Gastrocnemius medialis (tissue), 4 donors: ENCODE data around the gene FLT3. TPM values are rescaled to one million over a fixed set of nuclear protein-coding genes. Genes with fewer than 3 reads are reported as not detected.

Experiments used
- ATAC-seq, 2 donors: fragments of 150-250 bp; one replicate each; pipeline ENCODE4 v1.9.1; 2016
- DNase-seq, 2 donors: peaks; one replicate each; pipeline ENCODE4 v3.0.0-alpha.2; 2019
- H3K27ac ChIP-seq, 4 donors: fragments of 200-600 bp; sonication (generic); 1 replicate in 1 of 4; 2 replicates in 3 of 4; pipeline ENCODE4 v1.5.1; 2016 to 2018; ENCODE audit warnings: mild to moderate bottlenecking in 2 of 4, moderate library complexity in 1 of 4
- H3K27me3 ChIP-seq, 3 donors: fragments of 200-600 bp; sonication (generic) in 2 of 3; 1 replicate in 1 of 3; 2 replicates in 2 of 3; pipeline versions ENCODE4 v1.5.1 to v1.6.0; 2016 to 2019; ENCODE audit warnings: mild to moderate bottlenecking in 1 of 3, moderate library complexity in 1 of 3
- H3K36me3 ChIP-seq, 2 donors: fragments of 200-600 bp; sonication (generic) in 1 of 2; one replicate each; pipeline ENCODE4 v1.5.1; 2017 to 2018
- H3K4me1 ChIP-seq, 2 donors: fragments of 200-600 bp; sonication (generic) in 1 of 2; one replicate each; pipeline ENCODE4 v1.5.1; 2016 to 2017; ENCODE audit warnings: mild to moderate bottlenecking in 2 of 2
- H3K4me3 ChIP-seq, 4 donors: fragments of 200-600 bp; sonication (generic) in 3 of 4; 1 replicate in 1 of 4; 2 replicates in 3 of 4; pipeline ENCODE4 v1.5.1; 2016 to 2019; ENCODE audit warnings: mild to moderate bottlenecking in 2 of 4
- H3K9me3 ChIP-seq, 3 donors: fragments of 200-600 bp; sonication (generic) in 2 of 3; 1 replicate in 1 of 3; 2 replicates in 2 of 3; pipeline ENCODE4 v1.5.1; 2016 to 2019
- CTCF ChIP-seq, 5 experiments: fragments of 450-650 bp in 3 of 5; fragments of 200-600 bp in 2 of 5; sonication (generic) in 2 of 5; IDR thresholded peaks in 4 of 5; conservative IDR thresholded peaks in 1 of 5; 1 replicate in 4 of 5; 2 replicates in 1 of 5; pipeline ENCODE4 v1.5.1; 2016 to 2019; ENCODE audit warnings: antibody characterized with exemption in 5 of 5, mild to moderate bottlenecking in 3 of 5, moderate library complexity in 3 of 5
- POLR2A ChIP-seq, 2 donors: fragments of 450-650 bp; IDR thresholded peaks; one replicate each; pipeline ENCODE4 v1.6.1; 2017; ENCODE audit warnings: antibody characterized with exemption in 2 of 2, mild to moderate bottlenecking in 2 of 2, moderate library complexity in 2 of 2
- in situ Hi-C, 4 donors: fragments of 200-750 bp; cut with MboI; loops; one replicate each; pipeline versions ENCODE4 v1.15.0 to v1.8.0; 2017; ENCODE audit warnings: low sequenced_read_pairs in 4 of 4
- intact Hi-C: fragments of 100-400 bp; cut with DNase I; formaldehyde crosslinking; loops from one replicate; pipeline ENCODE4 v1.15.1; 2023; ENCODE audit warnings: low total_unique reads
- total RNA-seq, 4 donors: library from RNA; depleted of rRNA; stranded (reverse); fragments of >200 nt; gene quantifications; one replicate each; pipeline versions ENCODE4 v1.1.0 to v1.2.3, GENCODE V29; 2016

FLT3 gene
- total RNA-seq, 4 donors from 2014 or later, result 0.22 to 0.92 (median 0.37) TPM

DNA sequence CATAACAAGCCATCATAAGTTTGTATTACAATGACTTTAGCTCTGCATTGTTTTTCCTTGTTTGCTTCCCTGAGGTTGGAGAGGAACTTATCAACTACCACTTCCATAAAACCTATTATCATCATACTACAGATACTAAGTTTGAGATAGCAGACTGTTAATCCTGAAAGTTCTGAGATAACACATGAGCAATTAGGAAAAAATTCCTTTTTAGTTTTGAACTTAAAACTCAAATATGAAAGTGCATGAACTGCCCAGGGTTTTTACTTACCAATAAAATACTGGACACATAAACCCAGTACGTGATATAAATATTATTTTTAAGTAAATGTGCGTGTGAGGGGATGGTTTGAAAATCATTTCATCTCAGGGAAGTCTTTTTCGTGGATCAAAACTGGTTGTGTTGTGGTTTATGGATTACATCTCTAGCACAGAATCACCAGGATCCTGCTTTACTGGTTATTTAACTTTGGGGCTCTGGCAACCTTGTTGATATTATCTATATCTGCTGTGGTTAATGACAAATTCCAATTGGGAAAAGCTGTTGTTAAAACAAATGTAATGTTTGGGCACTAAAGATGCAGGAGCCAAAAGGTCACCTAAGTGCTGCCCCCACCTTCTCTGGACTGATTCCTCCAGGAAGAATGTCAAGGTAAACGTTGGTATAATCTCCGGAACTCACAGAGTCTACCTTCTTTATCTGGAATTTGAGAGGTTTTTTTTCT is 143.6 kb downstream of the FLT3 start:
- H3K4me3 ChIP-seq, result no peak overlapping the region
- peaks cover 15 to 25% of the 10 kb centered on the region in 2 donors for H3K4me1 ChIP-seq
- no peaks in the 10 kb centered on the region for H3K36me3 ChIP-seq
- in situ Hi-C loops (loop anchor here in 1 of 4 donors (10.0 kb wide), 1 partner anchor 592 kb away; no protein-coding TSS in a partner anchor), intact Hi-C loops (no loop called here)
- no peak for DNase-seq
- no peaks in the 10 kb centered on the region for H3K9me3 ChIP-seq
- no peak overlapping the region for H3K27ac ChIP-seq
- H3K27me3 ChIP-seq, result peaks cover 86 to 92% (median 88%) of the 10 kb centered on the region in 3 donors
- ATAC-seq, result no peak
- TF ChIP-seq POLR2A (IDR thresholded peaks at IDR 0.05), result no peak
- no peak for TF ChIP-seq CTCF (IDR thresholded peaks at IDR 0.05 in 4 of 5, conservative IDR thresholded peaks at IDR 0.05 in 1 of 5)

- H3K4me3 ChIP-seq, result no peak overlapping the region
- in situ Hi-C loops, result loop anchor here in 1 of 4 donors (10.0 kb wide), 1 partner anchor 590 kb away; no protein-coding TSS in a partner anchor
Observed at GRCh38 chr13:27955014-27955591, 145.3 kb downstream of the FLT3 start.

DNA sequence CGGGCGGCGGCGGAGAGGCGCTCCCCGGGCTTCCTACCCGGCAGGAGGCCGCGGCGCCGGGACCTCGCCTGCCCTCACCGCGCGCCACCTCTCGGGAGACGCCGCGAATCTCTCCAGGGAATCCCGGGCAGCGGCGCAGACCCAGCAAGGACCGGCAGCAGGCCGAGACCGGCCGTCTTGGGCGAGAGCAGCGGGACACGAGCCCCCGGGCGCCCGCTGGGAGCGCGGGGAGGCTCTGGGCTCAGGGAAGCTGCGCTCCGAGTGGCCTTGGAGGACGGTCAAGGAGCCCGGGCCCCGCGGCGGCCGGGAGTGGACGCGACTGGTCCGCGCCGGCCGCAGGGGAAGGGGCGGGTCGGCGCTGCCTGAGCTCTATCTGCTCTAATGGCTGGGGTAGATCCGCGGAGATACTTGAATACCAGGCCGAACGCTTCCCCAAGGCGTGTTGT is 145.9 kb downstream of the FLT3 start:
- intact Hi-C loops, result loop anchor here (2.0 kb wide), 1 partner anchor 122 kb away; no protein-coding TSS in a partner anchor
- H3K4me3 ChIP-seq, result peak overlapping the region; percentile 40 to 67 (median 45)
- no peak overlapping the region for H3K27ac ChIP-seq
- H3K27me3 ChIP-seq, result peaks cover 68 to 81% (median 74%) of the 10 kb centered on the region in 3 donors
- TF ChIP-seq POLR2A (IDR thresholded peaks at IDR 0.05) (no peak), CTCF (IDR thresholded peaks at IDR 0.05 in 4 of 5, conservative IDR thresholded peaks at IDR 0.05 in 1 of 5) (no peak)
- H3K9me3 ChIP-seq, result no peaks in the 10 kb centered on the region
- in situ Hi-C loops, result loop anchor here in 1 of 4 donors (10.0 kb wide), 1 partner anchor 590 kb away; no protein-coding TSS in a partner anchor
- no peak for DNase-seq
- H3K36me3 ChIP-seq, result no peaks in the 10 kb centered on the region
- H3K4me1 ChIP-seq, result peaks cover 2 to 12% of the 10 kb centered on the region in 2 donors
- ATAC-seq, result peak in 1 of 2 donors; percentile 33

More at GRCh38 chr13:27955014-27955591, 145.3 kb downstream of the FLT3 start:
- Histone ChIP-seq H3K4me1 (peaks cover 5 to 15% of the 10 kb centered on the region in 2 donors), H3K36me3 (no peaks in the 10 kb centered on the region), H3K27me3 (peaks cover 75 to 87% (median 78%) of the 10 kb centered on the region in 3 donors), H3K27ac (no peak overlapping the region), H3K9me3 (no peaks in the 10 kb centered on the region)
- DNase-seq, result no peak
- TF ChIP-seq CTCF (IDR thresholded peaks at IDR 0.05 in 4 of 5, conservative IDR thresholded peaks at IDR 0.05 in 1 of 5), result no peak
- no peak for ATAC-seq
- intact Hi-C loops, result loop anchor here (2.0 kb wide), 1 partner anchor 122 kb away; no protein-coding TSS in a partner anchor

- TF ChIP-seq CTCF (IDR thresholded peaks at IDR 0.05 in 4 of 5, conservative IDR thresholded peaks at IDR 0.05 in 1 of 5) (peak; percentile 39 to 73 (median 56)), POLR2A (IDR thresholded peaks at IDR 0.05) (no peak)
- in situ Hi-C loops, result loop anchor here in 1 of 4 donors (10.0 kb wide), 1 partner anchor 589 kb away; no protein-coding TSS in a partner anchor
- DNase-seq, result peak in 1 of 2 donors; percentile 22
Observed at GRCh38 chr13:27953676-27954405, 146.5 kb downstream of the FLT3 start.

More at GRCh38 chr13:27953676-27954405, 146.5 kb downstream of the FLT3 start:
- Histone ChIP-seq H3K9me3 (no peaks in the 10 kb centered on the region), H3K36me3 (no peaks in the 10 kb centered on the region), H3K27me3 (peaks cover 62 to 75% (median 68%) of the 10 kb centered on the region in 3 donors), H3K27ac (no peak overlapping the region), H3K4me3 (peak overlapping the region; percentile 40 to 67 (median 45)), H3K4me1 (peaks cover 2 to 12% of the 10 kb centered on the region in 2 donors)
- ATAC-seq, result peak; percentile 66 to 73
- intact Hi-C loops, result loop anchor here (2.0 kb wide), 1 partner anchor 121 kb away; no protein-coding TSS in a partner anchor
